HCT116 (cell line): ENCODE results near the gene CDHR5. TPM values are rescaled to one million over a fixed set of nuclear protein-coding genes. Genes with fewer than 3 reads are reported as not detected.

Source experiments
- ATAC-seq: fragments of 200-7000 bp; cut with Tn5 transposase; 2 replicates; pipeline ENCODE4 v1.9.1; 2020; ENCODE audit warnings: mild to moderate bottlenecking, moderate library complexity
- BruUV-seq: library from RNA; stranded (reverse); fragments of 400-500 nt; replicated peaks from 2 replicates; lab custom pipeline; 2021; lab: Mats Ljungman, UMichigan
- CTCF ChIA-PET: fragments of 300-600 bp; sonication (Branson Sonifier 250); formaldehyde crosslinking; loops from one replicate; lab custom pipeline; 2021; ENCODE audit warnings: antibody characterized with exemption; lab: Charles Lee
- POLR2A ChIA-PET: fragments of 300-600, 350-600 bp; sonication (Branson Sonifier 250); formaldehyde crosslinking; loops from one replicate; lab custom pipeline; 2021; ENCODE audit warnings: antibody characterized with exemption; lab: Charles Lee
- RAD21 ChIA-PET, 2 experiments: fragments of 300-600 bp; sonication (Branson Sonifier 250); formaldehyde crosslinking; loops; one replicate each; lab custom pipeline; 2023; ENCODE audit warnings: low total read pairs in 2 of 2; ENCODE audit not compliant: uncharacterized antibody in 2 of 2, unreplicated experiment in 2 of 2, low non-redundant PET in 1 of 2; lab: Charles Lee
- DNase-seq: peaks from one replicate; pipeline ENCODE4 v3.0.0-alpha.2; 2010; ENCODE audit warnings: low read depth, low spot score
- H2AFZ ChIP-seq: fragments of 200-600 bp; shearing (Covaris generic), sonication (generic); 2 replicates; pipeline ENCODE4 v1.6.1; 2017; ENCODE audit warnings: low read depth, mixed run types, mixed read lengths, antibody characterized with exemption, low read length; ENCODE audit not compliant: poor library complexity, severe bottlenecking
- H3K27ac ChIP-seq: 2 replicates; pipeline ENCODE4 v1.5.1; 2012; ENCODE audit warnings: low read depth, low read length
- H3K27me3 ChIP-seq: fragments of 200-600 bp; sonication (generic); 2 replicates; pipeline ENCODE4 v1.6.1; 2016; ENCODE audit warnings: mixed run types, low read length, mixed read lengths; ENCODE audit not compliant: insufficient read depth
- H3K36me3 ChIP-seq, 2 experiments: fragments of 200-500 bp in 1 of 2; fragments of 200-600 bp in 1 of 2; sonication (Bioruptor generic) in 1 of 2; sonication (generic) in 1 of 2; 2 replicates each; pipeline versions ENCODE4 v1.5.1 to v1.6.1; 2014 to 2016; ENCODE audit warnings: low read length in 2 of 2, inconsistent platforms in 1 of 2, mixed read lengths in 1 of 2, mixed run types in 1 of 2; ENCODE audit not compliant: insufficient read depth in 2 of 2, control insufficient read depth in 1 of 2
- H3K4me1 ChIP-seq, 2 experiments: fragments of 200-600 bp in 1 of 2; sonication (generic) in 1 of 2; 2 replicates each; pipeline versions ENCODE4 v1.5.1 to v1.6.1; 2012 to 2017; ENCODE audit warnings: low read length in 2 of 2, inconsistent platforms in 1 of 2, mild to moderate bottlenecking in 1 of 2, mixed read lengths in 1 of 2, mixed run types in 1 of 2, moderate library complexity in 1 of 2; ENCODE audit not compliant: insufficient read depth in 2 of 2, control insufficient read depth in 1 of 2
- H3K4me2 ChIP-seq: fragments of 200-600 bp; sonication (generic); 2 replicates; pipeline ENCODE4 v1.6.1; 2017; ENCODE audit warnings: mixed run types, low read length, mixed read lengths
- H3K4me3 ChIP-seq, 2 experiments: fragments of 200-600 bp in 1 of 2; sonication (generic) in 1 of 2; replicated peaks in 1 of 2; 2 replicates each; pipeline ENCODE4 v1.5.1; 2011 to 2016; ENCODE audit warnings: low read length in 2 of 2, control low read depth in 1 of 2, low read depth in 1 of 2, mild to moderate bottlenecking in 1 of 2, mixed read lengths in 1 of 2, mixed run types in 1 of 2
- H3K79me2 ChIP-seq: fragments of 200-600 bp; sonication (generic); 2 replicates; pipeline ENCODE4 v1.6.1; 2017; ENCODE audit warnings: mild to moderate bottlenecking, mixed run types, low read length, moderate library complexity, mixed read lengths; ENCODE audit not compliant: insufficient read depth
- H3K9ac ChIP-seq: fragments of 200-600 bp; sonication (generic); 2 replicates; pipeline ENCODE4 v1.6.1; 2016; ENCODE audit warnings: low read length, mixed read lengths
- H3K9me2 ChIP-seq: fragments of 200-600 bp; sonication (generic), shearing (Covaris generic); 2 replicates; pipeline ENCODE4 v1.6.1; 2017; ENCODE audit warnings: mixed run types, mild to moderate bottlenecking, moderate library complexity; ENCODE audit not compliant: insufficient read depth
- H3K9me3 ChIP-seq, 2 experiments: fragments of 200-500 bp in 1 of 2; fragments of 200-600 bp in 1 of 2; sonication (Bioruptor generic) in 1 of 2; sonication (generic) in 1 of 2; 2 replicates each; pipeline ENCODE4 v1.6.1; 2014 to 2017; ENCODE audit warnings: low read length in 2 of 2, mixed read lengths in 2 of 2, inconsistent platforms in 1 of 2, low read depth in 1 of 2, mild to moderate bottlenecking in 1 of 2, mixed run types in 1 of 2, moderate library complexity in 1 of 2; ENCODE audit not compliant: control insufficient read depth in 1 of 2, insufficient read depth in 1 of 2
- H4K20me1 ChIP-seq: fragments of 200-600 bp; sonication (generic), shearing (Covaris generic); 2 replicates; pipeline ENCODE4 v1.6.1; 2017; ENCODE audit warnings: mixed run types, mild to moderate bottlenecking, moderate library complexity; ENCODE audit not compliant: insufficient read depth
- CEBPB ChIP-seq: IDR thresholded peaks from 2 replicates; pipeline ENCODE4 v1.6.1; 2012; ENCODE audit warnings: low read depth
- EZH2 ChIP-seq: fragments of 200-600 bp; sonication (generic); IDR thresholded peaks from 2 replicates; pipeline ENCODE4 v1.6.1; 2017; ENCODE audit warnings: antibody characterized with exemption, mixed run types
- FOSL1 ChIP-seq: IDR thresholded peaks from 2 replicates; pipeline ENCODE4 v1.6.1; 2012; ENCODE audit warnings: low read depth
- JUND ChIP-seq: IDR thresholded peaks from 2 replicates; pipeline ENCODE4 v1.6.1; 2012
- POLR2A ChIP-seq: IDR thresholded peaks from 2 replicates; pipeline ENCODE4 v1.7.0; 2011; ENCODE audit warnings: borderline replicate concordance; ENCODE audit not compliant: insufficient read depth, insufficient read length; ENCODE audit errors: extremely low read depth
- RAD21 ChIP-seq: IDR thresholded peaks from 2 replicates; pipeline ENCODE4 v1.6.1; 2012; ENCODE audit warnings: low read depth, mild to moderate bottlenecking
- SIN3A ChIP-seq: IDR thresholded peaks from 2 replicates; pipeline ENCODE4 v1.6.1; 2012; ENCODE audit warnings: low read depth
- SP1 ChIP-seq: IDR thresholded peaks from 2 replicates; pipeline ENCODE4 v1.6.1; 2012; ENCODE audit warnings: low read depth
- TCF7L2 ChIP-seq: IDR thresholded peaks from 2 replicates; pipeline ENCODE4 v1.7.0; 2011; ENCODE audit warnings: borderline replicate concordance, inconsistent platforms; ENCODE audit not compliant: insufficient read depth, insufficient read length; ENCODE audit errors: extremely low read depth
- ZFX ChIP-seq: fragments of 450-650 bp; IDR thresholded peaks from 2 replicates; pipeline ENCODE4 v1.6.1; 2017
- ZNF274 ChIP-seq: fragments of 200-500 bp; sonication (Bioruptor generic); IDR thresholded peaks from 2 replicates; pipeline ENCODE4 v1.6.1; 2014; ENCODE audit warnings: mild to moderate bottlenecking, low read depth, low read length, inconsistent platforms
- intact Hi-C: fragments of 100-400 bp; cut with micrococcal nuclease; formaldehyde crosslinking; loops from 2 replicates; pipeline ENCODE4 v1.10.0; 2022
- total RNA-seq: library from RNA; stranded (reverse); gene quantifications from one replicate; pipeline ENCODE4 v1.2.1, GENCODE V29; 2021; ENCODE audit not compliant: unreplicated experiment
- TF ChIP-seq, protein P1 (sequence below): IDR thresholded peaks from 2 replicates; pipeline ENCODE4 v1.6.1; 2012
- TF ChIP-seq, protein P2 (sequence below): IDR thresholded peaks from 2 replicates; pipeline ENCODE4 v1.6.1; 2012; ENCODE audit warnings: low read depth

The CDHR5 gene
- total RNA-seq, 1 experiment from 2014 or later = not detected

DNA sequence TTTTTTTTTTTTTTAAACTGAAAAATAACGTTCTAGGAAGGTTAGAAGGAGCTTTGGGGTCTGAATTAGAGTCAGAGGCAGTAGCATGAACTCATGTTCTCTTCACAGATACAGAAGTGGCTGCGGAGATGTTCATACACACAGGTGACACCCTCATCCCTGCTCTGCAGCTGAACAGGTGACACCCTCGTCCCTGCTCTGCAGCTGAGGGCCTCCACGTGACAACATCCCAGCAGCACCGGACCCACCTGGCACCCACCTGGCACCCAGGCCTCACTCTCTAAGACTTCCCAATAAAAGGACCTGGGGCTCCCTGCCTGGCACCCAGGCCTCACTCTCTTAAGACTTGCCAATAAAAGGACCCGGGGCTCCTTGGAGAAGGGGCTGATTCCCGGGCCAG is 32.1 kb upstream of the CDHR5 start:
- BruUV-seq = no TSS peak
- no peaks in the 10 kb centered on the region for H3K27me3 ChIP-seq
- no peak for TF ChIP-seq JUND
- TF ChIP-seq SP1 = no peak
- no peak for TF ChIP-seq ZNF274
- no peak for TF ChIP-seq RAD21
- DNase-seq = no peak
- H3K4me1 ChIP-seq = no peaks in the 10 kb centered on the region
- H3K27ac ChIP-seq = no peak overlapping the region
- ATAC-seq = no peak
- ChIA-PET POLR2A (no interaction called here), CTCF (no interaction called here), RAD21 (no interaction called here)
- no peak overlapping the region for H3K9ac ChIP-seq
- H3K79me2 ChIP-seq = no peaks in the 10 kb centered on the region
- no peak overlapping the region for H3K4me3 ChIP-seq
- H3K9me2 ChIP-seq = no peaks in the 10 kb centered on the region
- H3K36me3 ChIP-seq = peaks cover 0 to 2% of the 10 kb centered on the region in 2 experiments; a peak in 1 of 4 replicates
- H3K4me2 ChIP-seq = no peak overlapping the region
- no peaks in the 10 kb centered on the region for H4K20me1 ChIP-seq
- no peak overlapping the region for H2AFZ ChIP-seq
- H3K9me3 ChIP-seq = no peaks in the 10 kb centered on the region
- intact Hi-C loops = no loop called here

DNA sequence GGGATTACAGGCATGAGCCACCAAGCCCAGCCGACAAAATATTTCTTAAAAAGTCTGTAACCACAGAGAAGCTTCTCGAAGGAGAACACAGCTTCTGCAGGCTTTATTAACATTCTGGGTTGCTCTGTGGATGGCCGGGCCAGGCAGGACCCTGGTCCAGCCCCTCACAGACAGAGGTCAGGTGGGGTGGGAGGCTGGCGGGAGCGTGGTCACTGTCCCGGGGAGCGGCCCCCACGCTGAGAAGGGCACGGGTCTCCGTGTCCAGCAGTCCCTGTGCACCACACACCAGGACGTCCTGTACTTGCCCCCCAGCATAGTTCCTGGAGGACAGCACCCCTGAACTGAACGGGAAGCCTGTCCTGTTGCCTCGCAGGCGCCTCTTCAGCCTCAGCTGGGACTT is 31.7 kb upstream of the CDHR5 start:
- no peak for TF ChIP-seq TCF7L2
- TF ChIP-seq ZFX = no peak
- no peak for TF ChIP-seq RAD21
- TF ChIP-seq, protein P1, sequence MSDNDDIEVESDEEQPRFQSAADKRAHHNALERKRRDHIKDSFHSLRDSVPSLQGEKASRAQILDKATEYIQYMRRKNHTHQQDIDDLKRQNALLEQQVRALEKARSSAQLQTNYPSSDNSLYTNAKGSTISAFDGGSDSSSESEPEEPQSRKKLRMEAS = no peak
- no peak for TF ChIP-seq ZNF274
- no peak for TF ChIP-seq SIN3A
- no peak for TF ChIP-seq FOSL1
- no peak for TF ChIP-seq POLR2A
- no peak for TF ChIP-seq CEBPB
- no peak for TF ChIP-seq EZH2
- TF ChIP-seq, protein P2, sequence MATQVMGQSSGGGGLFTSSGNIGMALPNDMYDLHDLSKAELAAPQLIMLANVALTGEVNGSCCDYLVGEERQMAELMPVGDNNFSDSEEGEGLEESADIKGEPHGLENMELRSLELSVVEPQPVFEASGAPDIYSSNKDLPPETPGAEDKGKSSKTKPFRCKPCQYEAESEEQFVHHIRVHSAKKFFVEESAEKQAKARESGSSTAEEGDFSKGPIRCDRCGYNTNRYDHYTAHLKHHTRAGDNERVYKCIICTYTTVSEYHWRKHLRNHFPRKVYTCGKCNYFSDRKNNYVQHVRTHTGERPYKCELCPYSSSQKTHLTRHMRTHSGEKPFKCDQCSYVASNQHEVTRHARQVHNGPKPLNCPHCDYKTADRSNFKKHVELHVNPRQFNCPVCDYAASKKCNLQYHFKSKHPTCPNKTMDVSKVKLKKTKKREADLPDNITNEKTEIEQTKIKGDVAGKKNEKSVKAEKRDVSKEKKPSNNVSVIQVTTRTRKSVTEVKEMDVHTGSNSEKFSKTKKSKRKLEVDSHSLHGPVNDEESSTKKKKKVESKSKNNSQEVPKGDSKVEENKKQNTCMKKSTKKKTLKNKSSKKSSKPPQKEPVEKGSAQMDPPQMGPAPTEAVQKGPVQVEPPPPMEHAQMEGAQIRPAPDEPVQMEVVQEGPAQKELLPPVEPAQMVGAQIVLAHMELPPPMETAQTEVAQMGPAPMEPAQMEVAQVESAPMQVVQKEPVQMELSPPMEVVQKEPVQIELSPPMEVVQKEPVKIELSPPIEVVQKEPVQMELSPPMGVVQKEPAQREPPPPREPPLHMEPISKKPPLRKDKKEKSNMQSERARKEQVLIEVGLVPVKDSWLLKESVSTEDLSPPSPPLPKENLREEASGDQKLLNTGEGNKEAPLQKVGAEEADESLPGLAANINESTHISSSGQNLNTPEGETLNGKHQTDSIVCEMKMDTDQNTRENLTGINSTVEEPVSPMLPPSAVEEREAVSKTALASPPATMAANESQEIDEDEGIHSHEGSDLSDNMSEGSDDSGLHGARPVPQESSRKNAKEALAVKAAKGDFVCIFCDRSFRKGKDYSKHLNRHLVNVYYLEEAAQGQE = no peak
- POLR2A ChIA-PET = no interaction called here
- no TSS peak for BruUV-seq

More for the DNA sequence above, 31.7 kb upstream of the CDHR5 start:
- CTCF ChIA-PET = no interaction called here
- intact Hi-C loops = no loop called here
- RAD21 ChIA-PET = no interaction called here
- H3K4me2 ChIP-seq = no peak overlapping the region
- no peak overlapping the region for H3K27ac ChIP-seq
- no peak overlapping the region for H2AFZ ChIP-seq
- H4K20me1 ChIP-seq = no peaks in the 10 kb centered on the region
- no peak overlapping the region for H3K9ac ChIP-seq
- no peak for ATAC-seq
- no peaks in the 10 kb centered on the region for H3K9me2 ChIP-seq
- no peaks in the 10 kb centered on the region for H3K4me1 ChIP-seq
- no peak overlapping the region for H3K4me3 ChIP-seq
- no peaks in the 10 kb centered on the region for H3K27me3 ChIP-seq
- H3K79me2 ChIP-seq = no peaks in the 10 kb centered on the region
- no peak for DNase-seq
- no peaks in the 10 kb centered on the region for H3K9me3 ChIP-seq
- peaks cover 0 to 2% of the 10 kb centered on the region in 2 experiments; a peak in 1 of 4 replicates for H3K36me3 ChIP-seq
